HG02973 (cell line): ENCODE measurements around the gene SP5.
"Not testable (repeated sequence)": the region's sequence is repeated elsewhere in the genome, so short reads cannot be mapped to it uniquely, and the experiment has no call there.

Experiments used
- ATAC-seq: cut with Tn5 transposase; IDR thresholded peaks from one replicate; pipeline ENCODE4 v1.9.1; 2021; ENCODE audit warnings: moderate library complexity; ENCODE audit not compliant: unreplicated experiment

The SP5 gene

GRCh38 chr2:170715062-170715931, at the start of gene SP5:
Gene SP5, plus strand, starts transcription at chr2:170715337. Its CDS starts 176 bp downstream, at chr2:170715513.
- no peak for ATAC-seq

DNA sequence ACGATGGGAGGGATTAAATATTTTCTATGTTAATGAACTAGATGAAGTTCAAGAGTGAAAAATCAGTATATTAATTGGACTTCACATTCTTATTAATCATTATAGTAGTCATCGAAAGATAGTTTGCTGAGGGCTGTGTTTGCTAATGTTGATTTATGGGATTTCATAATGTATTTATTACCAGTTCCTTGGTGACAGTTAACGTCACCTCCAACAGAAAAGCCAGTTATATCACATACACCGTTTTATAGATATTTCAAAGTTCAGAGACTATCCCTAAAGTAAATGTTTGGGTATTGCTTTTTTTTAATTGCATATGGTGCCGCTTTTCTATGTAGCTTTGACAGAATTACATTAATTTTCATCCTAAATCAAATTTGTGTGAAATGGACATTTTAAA, 49.4 kb upstream of the SP5 start:
- ATAC-seq: no peak

GRCh38 chr2:170669909-170670308, 45.2 kb upstream of the SP5 start:
- no peak for ATAC-seq

GRCh38 chr2:170670651-170671050, 44.5 kb upstream of the SP5 start:
- ATAC-seq: no peak

GRCh38 chr2:170671079-170671478, 44.1 kb upstream of the SP5 start:
- ATAC-seq: no peak

DNA sequence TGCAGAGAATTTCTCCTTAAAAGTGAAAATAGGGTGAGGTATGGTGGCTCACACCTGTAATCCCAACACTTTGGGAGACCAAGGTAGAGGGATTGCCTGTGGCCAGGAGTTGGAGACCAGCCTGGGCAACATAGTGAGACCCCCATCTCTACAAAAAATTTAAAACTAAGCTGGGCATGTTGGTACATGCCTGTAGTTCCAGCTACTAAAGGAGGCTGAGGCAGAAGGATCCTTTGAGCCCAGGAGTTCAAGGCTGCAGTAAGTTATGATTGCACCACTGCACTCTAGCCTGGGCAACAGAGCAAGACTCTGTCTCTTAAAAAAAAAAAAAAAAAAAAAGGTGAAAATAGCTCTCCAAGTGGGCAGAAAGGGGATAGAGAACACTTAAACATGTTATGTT, 40.9 kb upstream of the SP5 start:
- ATAC-seq: not testable (repeated sequence)

GRCh38 chr2:170675701-170676100, 39.4 kb upstream of the SP5 start:
- ATAC-seq: no peak

DNA sequence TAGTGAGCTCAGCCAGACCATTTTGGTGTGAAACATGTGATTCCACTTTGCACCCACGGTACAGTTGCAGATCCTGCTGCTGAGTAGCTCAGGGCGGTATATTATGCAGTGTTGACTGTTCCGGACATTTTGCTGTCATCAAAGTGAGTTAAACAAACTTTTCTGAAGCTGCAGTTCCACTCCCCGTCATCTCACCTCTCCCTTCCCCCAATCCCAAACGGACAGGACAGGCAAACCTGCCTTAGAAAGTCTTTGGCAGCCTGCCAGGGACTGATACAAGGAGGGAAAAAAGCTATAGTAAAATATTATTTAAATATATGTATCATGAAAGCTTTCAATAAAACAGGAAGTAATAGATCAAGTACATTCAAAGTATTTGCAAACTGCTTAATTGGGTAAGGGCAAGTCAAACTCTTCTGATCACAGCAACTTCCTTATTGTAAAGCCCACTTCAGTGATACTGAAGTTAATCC, 35.5 kb upstream of the SP5 start:
- no peak for ATAC-seq

DNA sequence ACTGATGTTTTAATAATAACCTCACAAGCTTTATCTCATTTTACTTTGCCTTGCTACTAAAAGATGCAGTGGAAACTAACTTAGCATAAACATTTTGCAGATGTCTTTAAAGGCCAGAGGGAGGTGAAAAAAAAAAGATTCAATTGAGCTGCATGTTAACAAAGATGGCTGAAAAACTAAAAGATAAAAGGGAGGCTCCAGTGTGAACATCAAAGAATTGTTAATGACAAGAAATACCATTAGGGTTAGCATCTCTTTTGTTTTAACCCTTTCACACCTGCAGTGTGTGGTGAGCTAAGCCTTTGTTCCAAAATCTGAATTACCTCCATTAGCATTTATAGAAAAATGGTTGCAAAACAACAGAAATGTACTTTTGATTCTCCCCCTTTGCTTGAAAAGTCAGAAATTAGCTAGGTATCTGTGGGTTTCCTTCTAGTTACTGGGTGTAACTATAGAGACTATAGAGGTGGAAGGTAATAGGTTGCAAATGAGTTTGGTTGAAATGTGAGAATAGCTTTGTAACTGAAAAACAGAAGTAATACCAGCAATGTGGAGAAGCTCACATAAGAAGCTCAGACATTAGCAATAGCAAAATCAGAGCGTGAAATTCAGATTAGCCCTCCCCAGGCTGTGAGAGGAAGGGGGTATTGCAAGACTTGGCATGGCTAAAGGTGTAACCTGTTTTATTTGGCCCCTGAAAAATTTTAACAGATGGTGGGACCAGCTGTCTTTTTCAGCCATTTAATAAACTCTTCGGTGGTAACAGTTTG, 34.8 kb upstream of the SP5 start:
- peak; percentile 96 for ATAC-seq

DNA sequence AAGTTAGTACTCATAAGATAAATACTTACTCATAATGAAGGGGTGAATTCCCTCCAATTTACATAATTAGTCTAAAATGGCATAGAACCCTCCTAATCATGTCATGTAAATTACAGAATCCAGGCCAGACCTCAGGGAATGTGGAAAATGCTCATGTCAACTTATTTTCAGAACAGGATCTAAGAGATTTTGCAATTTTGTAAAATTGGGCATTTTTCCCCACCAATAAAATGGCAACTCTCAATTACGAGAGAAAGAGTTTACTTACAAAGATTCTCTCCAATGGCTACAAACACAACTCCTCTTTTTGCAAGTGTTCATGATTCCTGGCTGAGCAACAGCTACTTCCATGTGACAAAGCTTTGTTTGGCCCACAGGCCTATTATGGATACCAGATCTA, 33.8 kb upstream of the SP5 start:
- no peak for ATAC-seq

- no peak for ATAC-seq
These were observed 29.5 kb upstream of the SP5 start for GRCh38 chr2:170685591-170685990.

DNA sequence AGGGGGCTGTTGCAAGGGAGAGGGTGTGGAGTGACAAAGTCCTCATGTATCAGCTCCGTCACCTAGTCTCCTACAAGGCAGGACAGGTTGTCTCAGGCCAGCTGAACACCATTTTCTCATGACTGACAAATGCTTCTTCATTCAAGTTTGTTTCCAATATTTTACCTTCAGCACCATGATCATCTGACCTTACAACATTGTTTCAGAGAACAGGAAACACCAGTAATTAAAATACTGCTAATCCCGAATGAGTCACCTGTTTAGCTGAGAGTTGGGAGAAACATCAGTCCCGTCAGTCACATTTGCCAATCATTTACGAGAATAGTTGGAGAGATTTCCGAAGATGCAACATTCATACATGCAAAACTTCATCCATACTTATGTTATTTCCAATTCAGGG, 25.7 kb upstream of the SP5 start:
- ATAC-seq: no peak

DNA sequence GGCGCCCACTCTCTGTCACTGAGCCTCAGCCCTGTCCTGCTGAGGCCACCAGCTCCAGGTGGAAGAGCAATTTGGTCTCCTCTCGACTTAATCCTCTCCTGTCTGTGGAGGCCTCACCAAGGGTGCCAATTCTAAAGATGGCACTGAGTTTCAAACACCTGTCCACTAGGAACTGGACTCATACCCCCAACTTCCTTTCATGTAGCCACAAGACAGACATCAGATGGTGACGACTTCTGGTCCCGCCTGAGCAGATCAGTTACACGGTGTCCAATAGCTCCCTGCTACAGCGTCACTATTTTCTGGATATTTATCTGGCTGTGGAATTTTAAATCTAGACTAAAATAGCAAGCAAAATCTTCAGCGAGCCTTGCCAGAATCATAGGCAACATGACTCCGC, 24.5 kb upstream of the SP5 start:
- ATAC-seq: no peak

DNA sequence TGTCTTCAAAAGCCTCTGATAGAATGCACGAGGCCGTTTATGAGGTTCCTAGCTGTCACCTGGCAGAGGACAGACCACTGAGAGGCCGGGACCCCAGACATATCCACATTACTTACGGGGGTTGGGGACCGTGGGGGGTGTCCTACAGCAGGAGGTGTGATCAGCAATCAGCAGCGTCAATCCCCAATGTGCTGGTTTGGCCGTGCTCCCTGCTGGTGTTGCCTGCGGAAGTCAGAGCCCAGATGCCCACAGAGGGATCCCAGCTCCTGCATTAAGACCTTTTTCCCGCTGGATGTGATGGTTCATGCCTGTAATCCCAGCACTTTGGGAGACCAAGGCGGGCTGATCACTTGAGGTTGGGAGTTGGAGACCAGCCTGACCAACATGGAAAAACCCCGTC, 20.8 kb upstream of the SP5 start:
- ATAC-seq: no peak

DNA sequence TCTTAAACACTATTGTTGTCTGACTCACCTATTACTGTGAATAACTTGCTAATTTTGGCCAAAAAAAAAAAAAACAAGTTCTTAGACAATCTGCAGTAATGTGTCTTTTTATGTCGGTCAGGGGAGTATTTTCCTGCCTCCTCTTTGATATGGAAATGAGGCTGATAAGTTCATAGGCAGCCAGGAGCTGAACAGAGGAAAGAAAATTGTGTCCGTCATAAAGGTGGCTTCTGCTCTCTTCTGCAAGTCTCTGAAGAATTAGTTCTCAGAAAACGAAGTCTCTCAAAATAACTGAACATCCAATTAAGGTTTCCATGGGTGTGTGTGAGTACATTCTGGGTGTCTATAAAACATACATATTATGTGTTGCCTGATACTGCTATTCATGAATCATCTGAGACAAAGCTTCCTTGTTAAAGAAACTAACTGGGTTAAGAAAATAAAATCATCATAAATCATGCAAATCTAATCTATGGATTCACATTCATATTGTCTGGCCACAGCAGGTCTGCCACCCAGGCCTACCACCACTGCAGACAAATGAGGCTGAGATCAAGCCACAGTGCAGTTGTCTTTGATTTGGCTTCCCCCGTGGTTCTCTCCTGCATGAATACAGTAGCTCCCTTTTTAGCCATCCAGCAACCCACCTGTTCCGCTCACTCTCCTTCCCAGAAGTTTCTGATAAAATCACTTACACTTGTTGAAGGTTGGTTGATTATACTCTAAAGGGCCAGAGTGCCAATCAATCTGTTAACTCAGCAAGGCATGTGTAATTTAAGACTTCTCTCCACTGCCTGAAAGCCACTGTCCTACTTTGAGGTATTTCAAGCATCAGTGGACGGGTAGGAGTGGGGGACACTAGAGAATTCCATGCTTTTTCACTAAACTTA, 19.4 kb upstream of the SP5 start:
- no peak for ATAC-seq

GRCh38 chr2:170696948-170697347, 18.2 kb upstream of the SP5 start:
- ATAC-seq: no peak

DNA sequence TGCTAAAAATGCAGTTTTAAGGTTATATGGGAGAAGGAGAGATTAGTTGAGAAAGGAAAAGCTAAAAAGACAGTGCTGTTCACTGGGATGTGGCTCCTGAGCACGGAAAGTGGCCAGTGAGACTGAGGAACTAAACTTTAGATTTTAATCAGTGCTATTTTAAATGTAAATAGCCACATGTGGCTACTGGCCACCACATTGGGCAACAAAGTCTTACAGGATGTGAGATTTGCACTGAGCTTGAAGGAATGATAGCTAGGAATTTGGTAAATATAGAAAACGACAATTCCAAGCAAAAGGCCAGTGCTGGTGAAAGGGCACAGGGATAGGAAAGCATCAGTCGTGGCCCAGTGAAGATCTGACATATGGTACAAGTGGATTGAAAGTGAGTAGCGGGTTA, 14.1 kb upstream of the SP5 start:
- ATAC-seq: no peak

- no peak for ATAC-seq
These were observed 11.2 kb upstream of the SP5 start for GRCh38 chr2:170703776-170704476.

DNA sequence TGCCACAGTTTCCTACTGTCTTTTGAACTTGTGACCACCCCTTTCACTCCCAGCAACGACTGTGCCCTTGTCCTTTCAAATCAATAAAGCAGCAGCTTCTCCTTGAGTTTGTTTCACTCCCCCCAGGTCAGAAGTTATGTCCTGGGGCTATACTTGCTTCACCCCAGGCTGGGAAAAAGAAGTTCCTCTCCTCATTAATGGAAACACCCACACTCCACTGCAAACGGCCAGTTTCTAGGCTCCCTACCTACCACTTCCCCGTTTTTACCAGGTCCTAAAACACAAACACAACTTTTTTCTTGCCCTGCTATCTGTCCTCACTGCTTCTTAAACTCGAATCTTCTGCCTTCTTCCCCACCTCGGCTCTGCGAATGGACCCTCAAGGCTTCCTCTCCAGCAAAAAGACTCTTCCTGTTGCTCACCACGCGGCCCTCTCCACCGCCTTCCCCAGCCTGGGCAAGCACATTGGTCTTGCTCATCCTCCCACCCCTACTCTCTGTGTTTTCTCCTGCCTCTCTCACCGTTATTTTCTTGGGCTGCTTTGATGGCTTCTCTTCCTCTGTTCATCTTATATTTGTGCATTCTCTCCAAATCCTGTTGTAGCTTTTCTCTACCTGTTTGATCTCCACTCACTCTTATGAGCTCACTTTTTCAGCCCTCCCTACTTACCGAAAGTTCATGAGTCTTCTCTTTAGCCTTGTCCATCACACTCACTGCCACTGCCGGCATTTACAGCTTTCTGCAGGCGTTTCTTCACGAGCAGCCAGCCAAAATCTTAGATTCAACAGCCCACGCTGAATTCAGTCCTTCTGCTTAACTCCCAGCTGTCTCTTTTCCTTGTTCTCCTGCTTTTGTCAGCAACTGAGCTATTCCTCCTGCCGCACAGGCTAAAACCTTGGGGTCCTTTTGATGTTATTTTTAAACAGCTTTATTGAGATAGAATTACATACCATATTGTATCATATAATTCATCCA, 7.0 kb upstream of the SP5 start:
- no peak for ATAC-seq
